Amygdala (tissue), 56 donors: ENCODE results near the gene KCTD16.

Experiments used
- DNase-seq, 56 donors: peaks; one replicate each; lab custom pipeline; 2025; lab: John Stamatoyannopoulos, UW

KCTD16 gene

GRCh38 chr5:144378681-144379080 is 208.0 kb downstream of the KCTD16 start:
- DNase-seq: no peak

- DNase-seq: no peak
Observed at GRCh38 chr5:144385597-144385996, 214.9 kb downstream of the KCTD16 start.

GRCh38 chr5:144386315-144386714 is 215.6 kb downstream of the KCTD16 start:
- DNase-seq: no peak

GRCh38 chr5:144390133-144390532 is 219.5 kb downstream of the KCTD16 start:
- no peak for DNase-seq

DNA sequence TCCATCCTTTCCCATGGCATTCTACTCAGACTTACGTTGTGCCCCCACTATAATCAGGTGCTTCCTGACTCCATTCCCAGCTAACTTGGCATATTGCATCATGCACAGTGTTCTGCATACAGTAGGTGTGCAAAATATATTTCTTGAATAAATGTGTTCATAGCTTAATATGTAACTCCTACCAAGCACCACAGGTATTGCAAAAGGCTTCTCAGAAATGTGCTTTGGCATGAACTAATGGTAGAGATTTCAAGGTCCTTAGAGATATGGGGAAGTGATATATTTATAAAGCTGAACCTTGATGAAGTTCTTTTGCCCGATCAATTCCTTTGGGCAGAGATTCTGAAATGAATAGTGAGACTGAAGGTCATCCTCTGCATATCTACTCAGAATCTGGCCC is 220.4 kb downstream of the KCTD16 start:
- no peak for DNase-seq

- DNase-seq: no peak
Observed at GRCh38 chr5:144393641-144394435, 223.2 kb downstream of the KCTD16 start.

DNA sequence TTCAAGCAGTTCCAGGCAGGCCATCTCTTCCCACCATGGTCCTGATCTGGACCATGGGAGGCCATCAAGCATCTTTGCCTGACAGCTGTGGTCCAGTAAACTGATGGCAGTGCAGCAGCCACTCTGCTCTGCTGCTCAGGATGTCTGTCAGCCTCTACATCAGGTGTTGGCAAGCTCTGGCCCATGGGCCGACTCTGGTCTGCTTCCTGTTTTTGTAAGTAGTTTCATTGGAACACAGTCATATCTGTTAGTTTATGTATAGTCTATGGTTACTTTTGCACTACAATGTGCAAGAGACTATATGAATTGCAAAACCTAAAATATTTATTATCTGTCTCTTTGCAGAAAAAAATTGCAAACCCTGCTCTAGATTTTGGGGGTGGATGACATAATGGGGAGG is 225.0 kb downstream of the KCTD16 start:
- no peak for DNase-seq

DNA sequence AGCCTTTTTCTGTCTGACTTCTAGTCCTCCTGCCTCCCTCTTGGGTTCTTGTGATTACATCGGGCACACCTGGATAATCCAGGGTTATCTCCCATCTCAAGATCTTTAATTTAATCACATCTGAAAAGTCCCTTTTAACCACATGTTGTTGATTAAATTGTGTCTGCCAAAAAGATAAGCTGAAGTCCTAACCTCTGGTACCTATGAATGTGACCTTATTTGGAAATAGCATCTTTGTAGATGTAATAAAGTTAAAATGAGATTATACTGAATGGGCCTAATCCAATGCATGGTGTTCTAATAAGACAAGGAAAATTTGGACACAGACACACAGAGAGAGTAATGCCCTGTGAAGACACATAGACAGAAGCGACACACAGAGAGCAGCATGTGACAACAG is 232.4 kb downstream of the KCTD16 start:
- no peak for DNase-seq

DNA sequence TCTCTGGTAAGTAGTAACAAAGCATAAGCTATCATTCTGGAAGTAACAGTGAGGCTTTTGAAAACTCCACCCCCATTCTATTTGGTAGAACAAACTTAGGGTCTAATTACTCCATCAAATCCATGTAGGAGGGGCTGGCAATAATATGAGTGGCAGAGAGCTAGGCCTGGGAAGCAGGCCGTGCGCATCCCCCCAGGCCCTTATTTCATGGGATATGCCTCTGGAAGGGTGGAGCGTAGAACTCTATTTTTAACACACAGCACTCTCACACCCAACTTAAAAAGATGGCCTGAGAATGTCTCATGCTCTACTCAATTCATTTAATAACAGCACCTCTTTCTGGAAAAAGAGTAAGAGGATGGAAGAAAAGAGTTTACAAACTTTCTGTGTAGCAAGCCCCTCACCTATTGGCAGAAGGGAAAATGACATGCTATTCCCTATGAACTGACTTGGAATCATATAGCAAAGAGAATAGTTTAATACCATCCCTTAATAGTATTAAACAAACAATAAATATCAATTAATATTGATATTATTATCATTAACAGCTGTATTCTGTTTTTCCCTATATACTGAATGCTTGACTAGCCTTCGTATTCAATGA is 233.2 kb downstream of the KCTD16 start:
- no peak for DNase-seq

GRCh38 chr5:144404672-144405071 is 234.0 kb downstream of the KCTD16 start:
- no peak for DNase-seq

DNA sequence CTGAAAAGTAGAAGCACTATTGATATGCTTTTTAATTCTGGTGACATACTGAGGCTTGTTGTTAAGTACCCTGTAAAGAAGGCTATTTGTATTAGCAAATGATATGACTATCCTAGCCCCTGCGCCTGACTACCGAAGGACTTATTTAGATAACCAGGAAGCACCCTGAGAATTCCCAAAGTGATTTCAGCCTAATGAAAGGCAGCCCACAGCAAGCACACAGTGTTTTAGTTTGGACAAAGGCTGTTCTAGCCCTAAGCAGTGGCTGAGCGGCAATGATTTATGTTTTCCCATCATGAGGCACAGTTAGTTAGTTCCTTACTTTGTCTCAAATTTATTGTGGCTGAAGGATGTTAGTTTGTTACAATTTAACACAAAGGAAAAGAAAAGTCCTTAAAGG is 235.3 kb downstream of the KCTD16 start:
- no peak for DNase-seq

DNA sequence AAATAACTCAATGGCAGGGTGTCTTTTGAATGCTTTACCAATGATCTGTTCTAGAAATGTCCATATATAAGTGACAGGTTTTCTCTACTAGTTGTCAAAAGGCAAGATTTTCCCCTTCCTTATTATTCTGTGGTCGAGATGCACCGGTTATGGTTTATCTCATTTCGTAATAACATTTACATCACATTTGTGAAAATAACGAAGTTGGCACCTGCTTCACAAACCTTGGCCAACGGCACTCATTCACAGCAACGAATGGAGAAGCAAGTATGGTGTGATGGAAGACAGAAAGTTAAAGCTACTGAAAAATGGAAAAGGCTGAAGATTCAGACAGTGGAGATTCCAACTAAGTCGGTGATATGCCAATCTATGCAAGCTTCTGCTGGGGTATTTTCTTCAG is 235.8 kb downstream of the KCTD16 start:
- no peak for DNase-seq

GRCh38 chr5:144414202-144415029 is 243.7 kb downstream of the KCTD16 start:
- no peak for DNase-seq

GRCh38 chr5:144416196-144416595 is 245.5 kb downstream of the KCTD16 start:
- DNase-seq: no peak

DNA sequence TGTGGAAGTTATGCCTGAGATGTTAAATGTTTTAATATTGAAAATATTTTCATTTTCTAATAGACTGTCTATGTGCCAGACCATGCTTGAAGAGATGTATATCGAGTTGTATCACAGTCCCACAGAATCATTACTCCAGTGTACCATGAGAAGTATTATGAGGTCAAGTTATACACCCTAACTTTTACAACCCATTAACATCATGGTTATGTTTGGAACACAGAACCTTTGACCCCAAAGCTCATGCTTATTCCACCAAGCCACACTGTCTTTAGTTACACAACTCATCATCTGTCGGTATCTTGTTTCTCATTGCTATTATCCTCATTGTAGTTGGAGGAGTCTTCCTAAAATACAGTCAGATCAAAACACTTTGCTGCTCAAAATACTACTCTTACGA is 248.0 kb downstream of the KCTD16 start:
- DNase-seq: no peak

DNA sequence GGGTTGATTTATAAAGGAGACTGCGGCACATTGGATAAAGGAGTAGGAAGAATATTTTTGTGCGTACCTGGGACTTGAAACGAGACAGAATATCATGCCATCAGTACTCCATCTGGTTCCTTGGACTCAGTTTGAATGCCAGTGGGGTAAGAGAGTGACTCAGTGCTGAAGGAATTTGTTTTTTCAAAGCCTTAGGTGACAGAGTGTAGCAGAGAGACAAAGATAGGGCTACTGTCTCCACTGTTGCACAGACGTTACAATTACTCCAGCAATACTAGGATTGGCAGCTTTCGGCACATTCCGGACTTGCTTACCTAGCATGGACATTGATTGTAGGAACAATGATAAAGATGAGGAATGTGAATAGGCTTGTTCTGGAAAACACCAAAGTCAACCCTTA is 250.7 kb downstream of the KCTD16 start:
- DNase-seq: no peak

DNA sequence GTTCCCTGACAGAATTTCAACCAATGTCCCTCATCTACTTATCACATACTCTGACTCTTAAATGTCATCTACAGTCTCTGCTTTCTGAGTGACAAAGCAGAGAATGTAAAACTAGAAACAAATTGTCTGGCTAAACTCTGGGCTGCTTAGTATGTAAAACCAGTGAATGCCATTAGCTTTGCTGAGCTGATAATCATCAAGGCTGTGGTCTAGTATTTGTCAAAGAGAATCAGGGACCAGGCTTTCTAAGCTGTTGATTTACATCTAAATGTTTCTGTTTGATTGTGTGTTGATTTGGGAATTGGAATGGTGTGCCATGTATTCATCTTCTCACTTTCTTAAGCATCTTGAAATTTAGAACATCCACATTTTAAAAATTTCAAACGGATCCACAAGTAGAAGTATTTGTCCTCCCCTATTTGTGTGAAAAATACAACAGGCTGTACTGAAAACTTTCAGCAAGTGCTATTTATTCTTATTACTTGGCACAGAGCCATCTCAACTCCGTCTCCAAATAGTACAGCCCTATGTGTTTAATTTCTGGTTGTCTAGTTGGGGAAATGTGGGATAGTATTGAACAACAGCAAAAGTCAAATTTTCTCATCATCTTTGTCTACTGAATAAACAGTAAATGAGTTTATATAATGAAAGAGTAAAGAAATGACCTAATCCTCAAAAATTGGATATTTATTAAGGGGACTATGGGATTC is 251.5 kb downstream of the KCTD16 start:
- DNase-seq: no peak

- no peak for DNase-seq
Observed at GRCh38 chr5:144427866-144428265, 257.2 kb downstream of the KCTD16 start.

GRCh38 chr5:144428326-144428725 is 257.7 kb downstream of the KCTD16 start:
- DNase-seq: no peak

- DNase-seq: no peak
Observed at GRCh38 chr5:144429405-144429804, 258.7 kb downstream of the KCTD16 start.

DNA sequence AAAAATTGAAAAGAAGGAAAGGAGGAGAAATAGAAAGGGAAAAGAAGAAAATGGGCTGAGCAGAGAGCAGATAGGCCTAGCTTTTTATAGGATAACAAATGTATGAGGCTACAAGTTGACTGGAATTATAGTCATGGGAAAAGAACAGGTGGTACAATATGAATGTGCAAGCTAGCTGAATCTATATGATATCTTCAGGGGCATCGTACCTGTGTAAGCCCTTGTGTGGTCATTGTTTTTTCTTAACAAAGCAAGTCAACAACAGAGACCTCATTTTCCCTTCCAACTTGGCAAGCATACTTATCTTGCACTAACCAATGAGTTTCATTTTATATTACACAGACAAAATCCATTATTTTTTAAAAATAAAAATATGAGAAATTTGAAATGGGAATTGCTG is 259.2 kb downstream of the KCTD16 start:
- DNase-seq: no peak
